HEK293 (cell line): ENCODE results near the gene BBS9.

Experiments
- CTCF ChIP-seq: fragments of 450-650 bp; formaldehyde crosslinking; IDR thresholded peaks from 2 replicates; pipeline ENCODE4 v1.5.1; 2016; ENCODE audit warnings: missing biosample characterization, missing genetic modification characterization
- TCF7L2 ChIP-seq: IDR thresholded peaks from 2 replicates; pipeline ENCODE4 v1.6.1; 2011; ENCODE audit warnings: low read depth, mild to moderate bottlenecking, inconsistent platforms, low read length, moderate library complexity, borderline replicate concordance
- ZNF133 ChIP-seq: fragments of 450-650 bp; formaldehyde crosslinking; IDR thresholded peaks from 2 replicates; pipeline ENCODE4 v1.5.1; 2016; ENCODE audit warnings: missing biosample characterization, missing genetic modification characterization
- ZNF350 ChIP-seq: fragments of 450-650 bp; formaldehyde crosslinking; IDR thresholded peaks from 2 replicates; pipeline ENCODE4 v1.5.0; 2017; ENCODE audit warnings: missing biosample characterization, mild to moderate bottlenecking, missing genetic modification characterization
- TF ChIP-seq, protein P1 (sequence below): fragments of 450-650 bp; formaldehyde crosslinking; IDR thresholded peaks from 2 replicates; pipeline ENCODE4 v1.5.1; 2016; ENCODE audit warnings: missing biosample characterization, missing genetic modification characterization

- TF ChIP-seq ZNF133 (tag by site-specific recombination) (no peak), ZNF350 (tag by site-specific recombination) (no peak), CTCF (tag by site-specific recombination) (no peak), TCF7L2 (no peak)
- TF ChIP-seq, protein P1, sequence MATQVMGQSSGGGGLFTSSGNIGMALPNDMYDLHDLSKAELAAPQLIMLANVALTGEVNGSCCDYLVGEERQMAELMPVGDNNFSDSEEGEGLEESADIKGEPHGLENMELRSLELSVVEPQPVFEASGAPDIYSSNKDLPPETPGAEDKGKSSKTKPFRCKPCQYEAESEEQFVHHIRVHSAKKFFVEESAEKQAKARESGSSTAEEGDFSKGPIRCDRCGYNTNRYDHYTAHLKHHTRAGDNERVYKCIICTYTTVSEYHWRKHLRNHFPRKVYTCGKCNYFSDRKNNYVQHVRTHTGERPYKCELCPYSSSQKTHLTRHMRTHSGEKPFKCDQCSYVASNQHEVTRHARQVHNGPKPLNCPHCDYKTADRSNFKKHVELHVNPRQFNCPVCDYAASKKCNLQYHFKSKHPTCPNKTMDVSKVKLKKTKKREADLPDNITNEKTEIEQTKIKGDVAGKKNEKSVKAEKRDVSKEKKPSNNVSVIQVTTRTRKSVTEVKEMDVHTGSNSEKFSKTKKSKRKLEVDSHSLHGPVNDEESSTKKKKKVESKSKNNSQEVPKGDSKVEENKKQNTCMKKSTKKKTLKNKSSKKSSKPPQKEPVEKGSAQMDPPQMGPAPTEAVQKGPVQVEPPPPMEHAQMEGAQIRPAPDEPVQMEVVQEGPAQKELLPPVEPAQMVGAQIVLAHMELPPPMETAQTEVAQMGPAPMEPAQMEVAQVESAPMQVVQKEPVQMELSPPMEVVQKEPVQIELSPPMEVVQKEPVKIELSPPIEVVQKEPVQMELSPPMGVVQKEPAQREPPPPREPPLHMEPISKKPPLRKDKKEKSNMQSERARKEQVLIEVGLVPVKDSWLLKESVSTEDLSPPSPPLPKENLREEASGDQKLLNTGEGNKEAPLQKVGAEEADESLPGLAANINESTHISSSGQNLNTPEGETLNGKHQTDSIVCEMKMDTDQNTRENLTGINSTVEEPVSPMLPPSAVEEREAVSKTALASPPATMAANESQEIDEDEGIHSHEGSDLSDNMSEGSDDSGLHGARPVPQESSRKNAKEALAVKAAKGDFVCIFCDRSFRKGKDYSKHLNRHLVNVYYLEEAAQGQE (tag by site-specific recombination), result no peak
These were observed 121.9 kb downstream of the BBS9 start for GRCh38 chr7:33251301-33251700.
